ENCODE results near the gene GLI1. TPM values are rescaled to one million over a fixed set of nuclear protein-coding genes. Genes with fewer than 3 reads are reported as not detected.

Gene GLI1
- total and polyA plus RNA-seq, 2 of the 13 experiments (the other 11 are each of a cell fraction or from before 2014, with no cell fraction given) = 0.09 to 0.20 TPM

DNA sequence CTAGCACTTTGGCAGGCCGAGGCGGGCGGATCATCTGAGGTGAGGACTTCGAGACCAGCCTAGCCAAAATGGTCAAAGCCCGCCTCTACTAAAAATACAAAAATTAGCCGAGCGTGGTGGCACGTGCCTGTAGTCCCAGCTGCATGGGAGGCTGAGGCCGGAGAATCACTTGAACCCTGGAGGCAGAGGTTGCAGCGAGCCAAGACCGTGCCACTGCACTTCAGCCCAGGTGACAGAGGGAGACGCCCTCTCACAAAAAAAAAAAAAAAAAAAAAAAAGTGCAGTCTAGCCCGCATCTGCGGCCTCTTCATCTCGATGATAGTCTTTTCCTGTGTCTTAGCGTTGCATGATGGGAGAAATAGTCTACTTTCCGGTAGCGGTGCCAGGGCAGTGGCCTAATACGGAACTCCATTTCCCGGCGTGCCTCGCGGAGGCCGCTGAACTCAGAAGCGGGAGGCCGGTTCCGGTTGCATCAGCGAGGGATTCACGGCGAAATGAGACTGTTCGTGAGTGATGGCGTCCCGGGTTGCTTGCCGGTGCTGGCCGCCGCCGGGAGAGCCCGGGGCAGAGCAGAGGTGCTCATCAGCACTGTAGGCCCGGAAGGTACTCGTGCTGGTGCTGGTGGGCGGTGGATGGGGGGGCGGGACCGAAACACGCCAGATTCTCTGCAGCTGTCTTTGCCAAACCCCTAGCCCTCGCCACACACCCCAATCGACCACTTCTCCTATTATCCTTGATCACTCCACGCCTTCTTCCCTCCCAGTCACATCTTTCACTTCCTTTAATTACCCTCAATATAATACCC is 28.2 kb downstream of the GLI1 start, which contains the start of gene MARS1 (continued):
- TF ChIP-seq MAF1 (CRISPR knock-in tag; IDR thresholded peaks at IDR 0.05; ENCODE audit: borderline replicate concordance) (no peak), SMARCC2 (IDR thresholded peaks at IDR 0.05) (no peak), ZNF367 (CRISPR knock-in tag; IDR thresholded peaks at IDR 0.05; ENCODE audit: borderline replicate concordance) (no peak), MEF2D (CRISPR knock-in tag; IDR thresholded peaks at IDR 0.05) (peak; percentile 54), ZNF891 (CRISPR knock-in tag; IDR thresholded peaks at IDR 0.05) (0 out of 2 replicates have a peak, but pooled peaks have one; percentile 40), ZNF605 (CRISPR knock-in tag; IDR thresholded peaks at IDR 0.05) (0 out of 2 replicates have a peak, but pooled peaks have one; percentile 26), ZNF225 (CRISPR knock-in tag; IDR thresholded peaks at IDR 0.05) (no peak), MXI1 (IDR thresholded peaks at IDR 0.05; ENCODE audit: borderline replicate concordance, low read depth, low read length) (peak; percentile 90; the same call in 2 of the 3 replicates), ZNF552 (CRISPR knock-in tag; IDR thresholded peaks at IDR 0.05; ENCODE audit: borderline replicate concordance) (no peak), ZNF44 (CRISPR knock-in tag; IDR thresholded peaks at IDR 0.05) (no peak), CEBPG (CRISPR knock-in tag; IDR thresholded peaks at IDR 0.05) (peak; percentile 99), ZC3H13 (CRISPR knock-in tag; IDR thresholded peaks at IDR 0.05) (no peak), MIER3 (CRISPR knock-in tag; IDR thresholded peaks at IDR 0.05; ENCODE audit: borderline replicate concordance) (0 out of 2 replicates have a peak, but pooled peaks have one; percentile 39), ZSCAN12 (CRISPR knock-in tag; IDR thresholded peaks at IDR 0.05) (no peak), ZNF264 (CRISPR knock-in tag; IDR thresholded peaks at IDR 0.05) (no peak), RBFOX2 (IDR thresholded peaks at IDR 0.05; ENCODE audit: low read depth, low read length) (peak; percentile 94), GTF3A (CRISPR knock-in tag; conservative IDR thresholded peaks at IDR 0.05) (no peak), SMYD3 (CRISPR knock-in tag; IDR thresholded peaks at IDR 0.05) (no peak), KLF16 (CRISPR knock-in tag; IDR thresholded peaks at IDR 0.05) (peak in 1 of 2 experiments; percentile 61; a peak in 1 of 4 replicates), ZNF333 (CRISPR knock-in tag; IDR thresholded peaks at IDR 0.05; ENCODE audit: borderline replicate concordance) (no peak; the same call in 1 of the 2 replicates), ZBTB3 (CRISPR knock-in tag; IDR thresholded peaks at IDR 0.05; ENCODE audit: borderline replicate concordance, low read depth) (no peak), EP300 (IDR thresholded peaks at IDR 0.05; ENCODE audit: low read depth in 2 of 2, low read length in 2 of 2) (0 out of 4 replicates have a peak, but pooled peaks have one; percentile 15 to 16), EP300 (CRISPR knock-in tag; IDR thresholded peaks at IDR 0.05; ENCODE audit: borderline replicate concordance) (no peak)
- TF ChIP-seq, protein P1, sequence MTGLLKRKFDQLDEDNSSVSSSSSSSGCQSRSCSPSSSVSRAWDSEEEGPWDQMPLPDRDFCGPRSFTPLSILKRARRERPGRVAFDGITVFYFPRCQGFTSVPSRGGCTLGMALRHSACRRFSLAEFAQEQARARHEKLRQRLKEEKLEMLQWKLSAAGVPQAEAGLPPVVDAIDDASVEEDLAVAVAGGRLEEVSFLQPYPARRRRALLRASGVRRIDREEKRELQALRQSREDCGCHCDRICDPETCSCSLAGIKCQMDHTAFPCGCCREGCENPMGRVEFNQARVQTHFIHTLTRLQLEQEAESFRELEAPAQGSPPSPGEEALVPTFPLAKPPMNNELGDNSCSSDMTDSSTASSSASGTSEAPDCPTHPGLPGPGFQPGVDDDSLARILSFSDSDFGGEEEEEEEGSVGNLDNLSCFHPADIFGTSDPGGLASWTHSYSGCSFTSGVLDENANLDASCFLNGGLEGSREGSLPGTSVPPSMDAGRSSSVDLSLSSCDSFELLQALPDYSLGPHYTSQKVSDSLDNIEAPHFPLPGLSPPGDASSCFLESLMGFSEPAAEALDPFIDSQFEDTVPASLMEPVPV (CRISPR knock-in tag; IDR thresholded peaks at IDR 0.05) = no peak
- TF ChIP-seq, protein P2, sequence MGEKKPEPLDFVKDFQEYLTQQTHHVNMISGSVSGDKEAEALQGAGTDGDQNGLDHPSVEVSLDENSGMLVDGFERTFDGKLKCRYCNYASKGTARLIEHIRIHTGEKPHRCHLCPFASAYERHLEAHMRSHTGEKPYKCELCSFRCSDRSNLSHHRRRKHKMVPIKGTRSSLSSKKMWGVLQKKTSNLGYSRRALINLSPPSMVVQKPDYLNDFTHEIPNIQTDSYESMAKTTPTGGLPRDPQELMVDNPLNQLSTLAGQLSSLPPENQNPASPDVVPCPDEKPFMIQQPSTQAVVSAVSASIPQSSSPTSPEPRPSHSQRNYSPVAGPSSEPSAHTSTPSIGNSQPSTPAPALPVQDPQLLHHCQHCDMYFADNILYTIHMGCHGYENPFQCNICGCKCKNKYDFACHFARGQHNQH (CRISPR knock-in tag; IDR thresholded peaks at IDR 0.05) = peak; percentile 76
- TF ChIP-seq, protein P3, sequence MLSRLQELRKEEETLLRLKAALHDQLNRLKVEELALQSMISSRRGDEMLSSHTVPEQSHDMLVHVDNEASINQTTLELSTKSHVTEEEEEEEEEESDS (CRISPR knock-in tag; IDR thresholded peaks at IDR 0.05; ENCODE audit: borderline replicate concordance) = no peak
- TF ChIP-seq, protein P4, sequence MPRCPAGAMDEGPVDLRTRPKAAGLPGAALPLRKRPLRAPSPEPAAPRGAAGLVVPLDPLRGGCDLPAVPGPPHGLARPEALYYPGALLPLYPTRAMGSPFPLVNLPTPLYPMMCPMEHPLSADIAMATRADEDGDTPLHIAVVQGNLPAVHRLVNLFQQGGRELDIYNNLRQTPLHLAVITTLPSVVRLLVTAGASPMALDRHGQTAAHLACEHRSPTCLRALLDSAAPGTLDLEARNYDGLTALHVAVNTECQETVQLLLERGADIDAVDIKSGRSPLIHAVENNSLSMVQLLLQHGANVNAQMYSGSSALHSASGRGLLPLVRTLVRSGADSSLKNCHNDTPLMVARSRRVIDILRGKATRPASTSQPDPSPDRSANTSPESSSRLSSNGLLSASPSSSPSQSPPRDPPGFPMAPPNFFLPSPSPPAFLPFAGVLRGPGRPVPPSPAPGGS (CRISPR knock-in tag; IDR thresholded peaks at IDR 0.05) = no peak

All from HepG2 (cell line).